NCI-H1417 (cell line): ENCODE measurements around the gene ADSS1.
A peak's percentile ranks its signal among the peaks of the same experiment; 100 is the strongest.

Experiments
- DNase-seq, 3 experiments: peaks; one replicate each; lab custom pipeline; 2025; lab: John Stamatoyannopoulos, UW

The ADSS1 gene

DNA sequence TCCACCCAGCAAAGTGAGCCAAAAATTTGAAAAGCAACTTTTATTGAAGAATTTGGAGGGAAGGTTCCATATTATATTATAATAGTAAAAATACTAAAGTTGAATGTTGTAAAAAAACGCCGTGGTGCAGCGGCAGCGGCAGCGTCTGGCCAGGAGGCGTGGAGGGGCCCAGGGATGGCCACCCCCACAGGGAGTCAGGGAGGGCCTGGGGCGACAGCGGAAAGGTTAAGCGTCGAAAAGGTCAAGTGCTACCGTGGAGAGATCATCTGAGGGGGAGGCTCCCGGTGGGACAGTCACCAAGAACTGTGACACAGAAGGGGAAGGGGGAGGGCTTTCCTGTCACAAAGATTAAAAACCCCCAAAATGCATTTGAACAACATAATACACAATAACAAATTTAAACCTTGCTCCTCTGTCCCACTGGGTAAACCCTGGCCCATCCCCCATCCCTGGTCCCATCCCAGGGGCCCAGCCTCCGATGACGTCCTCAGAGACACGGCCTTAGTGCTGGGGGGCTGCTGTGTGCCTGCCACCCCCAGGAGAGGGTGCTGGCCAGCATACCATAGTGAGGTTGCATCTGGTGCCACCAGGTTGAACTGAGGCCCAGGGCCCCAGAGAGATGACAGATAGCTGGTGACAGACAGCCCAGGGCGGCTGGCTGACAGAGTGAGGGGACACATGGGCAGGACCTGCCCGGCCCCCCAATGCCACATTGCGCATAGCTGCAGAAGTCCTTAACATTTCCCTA lies 45.5 kb downstream of the ADSS1 start:
- no peak for DNase-seq

GRCh38 chr14:104770072-104770579 lies 46.1 kb downstream of the ADSS1 start:
- no peak for DNase-seq

DNA sequence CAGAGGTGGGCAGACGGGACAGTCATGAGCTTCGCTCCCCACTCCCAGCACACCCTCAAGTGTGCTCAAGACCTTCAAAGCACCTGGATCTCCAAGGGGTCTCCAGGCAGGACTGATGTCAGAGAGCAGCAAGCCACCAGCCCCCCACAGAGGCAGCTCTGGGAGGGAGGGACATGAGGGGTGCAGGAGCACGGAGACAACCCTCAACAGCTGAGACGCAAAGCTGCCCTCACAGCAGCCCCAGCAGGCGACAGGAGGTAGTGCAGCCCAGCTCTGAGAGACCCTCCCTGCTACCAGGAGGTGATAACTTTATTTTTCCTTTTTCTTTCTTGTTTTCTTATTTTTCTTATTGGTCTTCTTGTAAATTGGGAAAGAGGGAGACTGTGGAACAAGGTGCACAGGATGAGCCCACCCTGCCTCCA lies 46.8 kb downstream of the ADSS1 start:
- no peak for DNase-seq

DNA sequence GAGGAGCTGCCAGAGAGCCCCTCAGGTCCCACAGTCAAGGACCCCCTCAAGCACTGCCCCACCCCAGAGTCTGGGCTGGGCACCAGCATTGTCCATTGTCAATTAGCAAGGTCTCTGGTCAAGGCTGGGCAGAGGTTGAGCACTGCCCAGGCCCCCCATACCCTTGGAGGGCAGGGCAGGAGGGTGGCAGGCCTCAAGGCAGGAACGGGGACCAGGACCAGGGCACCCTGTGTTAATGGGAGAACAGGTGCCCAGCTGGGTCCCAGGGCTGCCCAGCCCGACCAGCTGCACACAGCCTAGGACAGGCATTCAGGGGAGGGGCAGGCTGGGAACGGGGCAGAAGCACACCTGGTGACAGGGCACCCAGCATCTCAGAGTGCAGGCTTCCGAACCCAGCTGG lies 47.3 kb downstream of the ADSS1 start:
- no peak for DNase-seq

DNA sequence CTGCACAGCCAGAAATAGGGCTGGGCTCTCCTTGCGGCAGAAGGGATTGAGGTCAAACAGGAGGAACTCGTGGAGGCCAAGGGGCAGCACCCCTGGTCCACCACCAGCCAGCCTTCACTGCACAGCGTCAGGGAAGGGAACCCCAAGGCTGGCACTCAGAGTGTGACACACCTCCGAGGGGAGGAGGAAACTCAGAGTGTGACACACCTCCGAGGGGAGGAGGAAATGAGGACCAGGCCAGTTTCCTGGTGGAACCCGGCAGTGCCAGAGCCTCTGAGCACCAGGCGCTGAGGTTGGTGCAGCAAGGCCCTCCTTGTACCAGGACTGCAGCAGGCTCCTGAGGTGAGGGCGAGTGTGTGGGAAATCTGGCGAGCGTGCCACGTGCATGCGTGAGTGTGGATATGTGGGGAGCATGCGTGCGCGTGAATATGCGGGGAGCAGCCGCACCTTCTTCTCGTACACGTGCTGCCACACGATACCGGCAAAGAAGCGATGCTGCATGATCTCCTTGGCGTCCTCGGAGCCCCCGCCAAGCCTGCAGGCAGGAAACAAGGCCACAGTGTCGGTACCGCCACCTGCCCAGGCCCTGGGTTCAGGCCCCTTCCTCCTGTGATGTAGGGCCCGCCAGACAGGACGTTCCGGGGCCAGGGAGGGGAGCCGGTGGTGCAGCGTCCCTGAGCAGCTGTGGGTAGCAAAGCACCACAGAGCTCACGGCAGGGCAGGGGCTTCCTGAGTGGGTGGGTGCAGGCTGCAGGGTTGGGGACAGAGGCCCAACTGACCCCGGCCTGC lies 48.1 kb downstream of the ADSS1 start:
- DNase-seq, result no peak

- DNase-seq, result no peak
Measured at GRCh38 chr14:104772707-104773504, 48.9 kb downstream of the ADSS1 start.

DNA sequence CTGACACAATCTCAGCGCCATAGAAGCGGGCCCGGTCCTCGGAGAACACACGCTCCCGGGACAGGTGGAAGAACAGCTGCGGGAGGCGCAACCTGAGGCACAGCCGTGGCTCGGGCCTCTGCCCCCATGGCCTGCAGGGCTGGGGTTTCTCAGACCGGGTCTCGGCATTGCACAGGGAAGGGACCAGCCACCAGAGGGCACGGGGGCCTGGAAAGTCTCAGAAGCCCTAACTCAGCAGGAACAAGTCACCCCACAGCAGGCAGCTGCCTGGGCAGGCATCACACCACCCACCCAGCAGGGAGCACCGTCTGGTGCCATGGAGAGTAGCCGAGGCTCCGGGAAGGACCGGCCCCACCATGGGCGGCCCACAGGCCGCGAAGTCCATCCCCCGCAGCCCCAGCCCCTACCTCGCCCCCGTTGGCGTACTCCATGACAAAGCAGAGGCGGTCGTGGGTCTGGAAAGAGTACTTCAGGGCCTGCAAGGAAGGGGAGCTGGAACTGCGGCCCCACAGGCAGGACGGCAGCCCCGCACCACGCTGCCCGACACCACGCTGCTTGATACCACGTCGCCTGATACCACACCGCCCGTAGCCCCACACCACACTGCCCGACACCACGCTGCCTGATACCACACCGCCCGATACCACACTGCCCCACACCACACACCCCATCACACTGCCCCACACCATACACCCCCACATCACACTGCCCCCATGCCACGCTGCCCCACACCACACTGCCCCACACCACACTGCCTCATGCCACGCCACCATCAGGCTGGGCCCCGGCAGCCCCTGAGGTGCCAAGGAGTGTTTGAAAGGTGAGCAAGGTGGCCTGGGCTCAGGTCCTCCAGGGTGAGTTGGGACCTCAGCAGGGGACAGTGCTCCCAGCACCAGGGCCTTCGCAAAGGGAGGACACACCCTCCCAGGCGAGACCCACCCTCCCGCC lies 49.8 kb downstream of the ADSS1 start:
- DNase-seq, result peak in 2 of 3 experiments; percentile 59 to 74

DNA sequence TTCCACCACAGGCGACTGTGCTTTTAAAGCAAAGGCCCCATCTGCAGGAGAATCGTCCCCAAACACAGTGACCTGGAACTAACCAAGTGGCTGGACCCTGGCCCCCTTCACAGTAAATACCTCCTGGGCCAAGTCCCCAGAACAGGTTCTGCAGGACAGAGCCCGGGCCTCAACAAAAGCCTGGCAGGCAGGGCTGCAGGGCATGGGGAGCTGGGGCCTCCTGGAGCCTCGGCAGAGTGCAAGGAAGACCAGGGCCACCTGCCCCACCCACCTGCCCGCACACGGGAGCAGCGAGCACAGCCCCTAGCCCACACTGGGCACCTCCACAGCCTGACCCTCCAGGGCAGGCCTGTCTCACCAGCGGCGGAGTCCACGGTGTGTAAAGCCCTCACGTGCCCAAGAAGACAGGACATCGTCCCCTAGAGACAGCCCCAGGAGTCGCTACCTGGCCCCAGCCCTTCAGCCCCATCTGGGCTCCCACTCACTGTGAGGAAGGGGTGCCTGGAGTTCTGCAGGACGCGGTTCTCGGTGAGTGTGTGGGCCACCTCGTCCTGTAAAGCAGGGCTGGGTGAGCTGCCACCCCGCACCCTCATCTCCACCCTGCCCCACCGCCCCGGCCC lies 50.5 kb downstream of the ADSS1 start:
- DNase-seq, result no peak

DNA sequence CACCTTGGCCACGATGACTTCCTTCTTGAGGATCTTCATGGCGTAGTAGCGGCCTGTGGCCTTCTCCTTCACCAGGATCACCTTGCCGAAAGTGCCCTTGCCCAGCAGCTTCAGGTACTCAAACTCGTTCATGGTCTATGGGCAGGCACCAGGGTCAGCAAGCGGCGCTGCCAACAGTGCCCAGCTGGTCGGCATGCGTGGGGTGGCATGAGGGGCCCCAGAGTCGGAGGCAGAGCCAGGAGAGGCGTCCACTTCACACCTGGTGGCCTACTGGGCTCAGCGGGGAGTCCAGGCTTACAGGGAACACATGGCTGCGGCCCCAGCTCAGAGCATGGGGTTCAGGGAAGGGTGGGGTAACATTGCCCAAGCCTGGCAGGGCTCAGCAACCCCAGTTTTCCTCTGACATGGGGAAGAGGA lies 51.1 kb downstream of the ADSS1 start:
- no peak for DNase-seq

- no peak for DNase-seq
Measured at GRCh38 chr14:104776481-104776880, 52.5 kb downstream of the ADSS1 start.

GRCh38 chr14:104776961-104777807 lies 53.2 kb downstream of the ADSS1 start:
- no peak for DNase-seq

GRCh38 chr14:104777808-104778249 lies 53.8 kb downstream of the ADSS1 start:
- no peak for DNase-seq

GRCh38 chr14:104778694-104779331 lies 54.8 kb downstream of the ADSS1 start:
- peak in 2 of 3 experiments; percentile 75 to 87 for DNase-seq

- no peak for DNase-seq
Measured at GRCh38 chr14:104779776-104780512, 55.9 kb downstream of the ADSS1 start.

DNA sequence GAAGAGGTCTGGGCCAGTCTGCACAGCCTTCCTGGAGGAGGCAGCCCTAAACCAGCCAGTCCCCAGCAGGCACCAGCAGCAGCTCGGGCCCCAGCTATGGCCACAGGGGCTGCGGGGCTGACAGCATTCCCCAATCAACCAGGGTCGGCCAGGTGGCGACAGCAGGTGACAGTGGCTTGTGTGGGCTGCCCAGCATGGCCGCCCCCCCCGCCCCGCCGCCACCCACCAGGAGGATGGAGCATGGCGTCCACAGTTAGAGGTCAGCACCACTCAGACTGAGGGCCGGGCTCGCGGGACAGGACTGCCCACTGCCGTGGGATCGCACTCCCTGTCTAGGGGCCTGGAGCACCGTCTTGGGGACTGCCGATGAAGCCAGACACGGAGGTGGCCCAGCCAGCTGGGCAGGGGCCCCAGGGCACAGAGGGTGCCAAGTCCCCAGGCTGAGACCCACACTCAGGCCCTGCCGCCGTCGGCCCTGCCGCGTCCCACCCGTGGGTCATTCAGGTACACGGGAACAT lies 56.5 kb downstream of the ADSS1 start:
- DNase-seq, result no peak

DNA sequence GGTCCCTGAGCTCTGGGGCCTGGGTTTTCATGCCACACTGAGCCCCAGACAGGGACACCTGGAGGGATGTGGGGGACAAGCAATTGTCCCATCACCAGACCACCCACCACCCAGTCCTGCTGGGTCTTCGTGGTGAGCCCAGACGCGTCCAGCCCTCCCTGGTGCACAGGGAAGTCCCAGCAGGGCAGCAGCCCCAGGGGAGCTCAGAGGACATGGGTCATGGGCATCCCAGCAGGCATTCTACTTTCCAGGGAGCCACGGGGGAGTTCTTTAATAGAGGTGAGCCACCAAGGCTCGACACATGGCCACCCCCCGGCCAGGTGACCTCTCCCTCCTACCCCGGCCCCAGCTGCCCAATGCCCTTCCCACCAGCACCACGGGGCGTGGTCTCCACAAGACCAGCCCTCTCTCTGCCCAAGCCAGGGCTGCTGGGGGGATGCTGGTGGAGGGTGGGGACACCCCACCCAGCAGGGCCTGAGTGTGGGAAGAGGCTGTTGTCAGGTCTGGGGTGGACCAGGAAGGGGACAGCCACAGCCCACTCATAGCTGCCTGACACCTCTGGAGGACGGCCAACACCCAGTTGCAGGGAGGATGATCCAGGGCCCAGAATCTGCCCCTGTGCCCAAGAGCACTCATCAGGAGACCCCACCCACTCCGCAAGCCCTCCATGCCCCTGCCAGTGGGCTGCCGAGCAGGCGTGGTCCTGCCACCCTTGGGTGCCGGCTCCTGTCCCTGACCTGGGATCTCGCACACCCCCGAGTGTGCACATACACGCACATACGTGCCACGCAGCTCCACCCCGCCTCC lies 57.4 kb downstream of the ADSS1 start:
- peak in 1 of 3 experiments; percentile 30 for DNase-seq

DNA sequence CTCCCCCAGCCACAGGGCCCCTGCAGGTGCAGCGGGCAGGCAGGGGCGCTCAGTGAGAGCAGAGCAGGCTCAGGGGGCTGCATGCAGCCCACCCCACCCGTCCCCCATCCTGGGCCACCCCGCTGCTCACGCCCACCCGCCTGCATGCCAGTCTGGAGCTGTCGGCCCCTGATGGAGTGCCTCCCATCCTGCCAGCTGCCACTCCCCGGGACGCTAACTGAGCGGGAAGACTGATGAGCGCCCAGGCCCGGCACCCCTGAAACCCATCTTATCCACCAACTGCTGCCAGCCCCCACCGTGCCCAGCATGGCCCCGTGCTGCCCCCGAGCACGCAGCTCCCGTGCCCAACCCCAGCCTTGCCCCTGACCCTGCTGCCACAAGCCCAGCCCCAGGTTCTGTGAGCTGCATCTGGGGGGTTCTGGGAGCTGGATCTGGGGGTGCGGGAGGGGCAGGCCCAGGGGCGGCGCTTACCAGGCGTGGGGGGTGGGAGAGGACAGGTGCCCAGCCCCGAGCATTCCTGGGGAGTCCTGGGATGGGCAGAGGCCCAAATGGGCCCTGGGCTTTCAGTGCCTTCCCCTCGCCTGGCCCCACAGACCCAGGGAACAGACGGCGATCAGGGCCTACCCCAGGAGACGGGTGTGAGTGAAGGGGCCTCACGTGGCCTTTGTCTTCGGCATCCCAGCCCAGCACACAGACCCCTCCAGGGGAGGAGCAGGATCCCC lies 58.2 kb downstream of the ADSS1 start:
- DNase-seq, result no peak
